HepG2 (cell line): ENCODE measurements around the gene CTNNA3. TPM values are rescaled to one million over a fixed set of nuclear protein-coding genes. Genes with fewer than 3 reads are reported as not detected.
A peak's percentile ranks its signal among the peaks of the same experiment; 100 is the strongest.

Source experiments
- ATAC-seq: fragments of 200-7000 bp; cut with Tn5 transposase; 3 replicates; pipeline ENCODE4 v1.9.1; 2020; ENCODE audit warnings: mild to moderate bottlenecking, moderate library complexity
- BruUV-seq: library from RNA; stranded (reverse); fragments of 400-500 nt; replicated peaks from 2 replicates; lab custom pipeline; 2021; lab: Mats Ljungman, UMichigan
- CTCF ChIA-PET: fragments of 300-600 bp; formaldehyde crosslinking; extraction: SDS; loops from one replicate; lab custom pipeline; 2021; ENCODE audit warnings: low total read pairs, inconsistent platforms, low intra/inter-chr PET ratio; lab: Yijun Ruan, JAX
- POLR2A ChIA-PET: fragments of 350-600 bp; sonication (Branson Sonifier 250); formaldehyde crosslinking; loops from one replicate; lab custom pipeline; 2020; ENCODE audit warnings: antibody characterized with exemption, inconsistent platforms; lab: Yijun Ruan, JAX
- DNase-seq: peaks from one replicate; pipeline ENCODE4 v3.0.0-alpha.2; 2015; ENCODE audit warnings: low spot score
- FAIRE-seq: peaks from 3 replicates; lab custom pipeline; 2011; peaks lifted over from hg19 to GRCh38; lab: Jason Lieb, UNC
- H2AFZ ChIP-seq: one replicate; pipeline ENCODE4 v1.6.1; 2011; ENCODE audit warnings: low read length, inconsistent platforms
- H3K27ac ChIP-seq: fragments of 300-600 bp; 3 replicates; pipeline ENCODE4 v1.8.0; 2011; ENCODE audit warnings: mixed run types, mild to moderate bottlenecking, mixed read lengths, low read length, inconsistent platforms; ENCODE audit not compliant: insufficient read depth; ENCODE audit errors: extremely low read length
- H3K27me3 ChIP-seq, 2 experiments: fragments of 200-600 bp in 1 of 2; 2 replicates in 1 of 2; 3 replicates in 1 of 2; pipeline versions ENCODE4 v1.6.0 to v1.8.0; 2011; ENCODE audit warnings: low read length in 2 of 2, mild to moderate bottlenecking in 2 of 2, moderate library complexity in 2 of 2, inconsistent platforms in 1 of 2; ENCODE audit not compliant: insufficient read depth in 2 of 2, control insufficient read depth in 1 of 2
- H3K36me3 ChIP-seq, 2 experiments: fragments of 200-600 bp in 1 of 2; replicated peaks in 1 of 2; 2 replicates in 1 of 2; 3 replicates in 1 of 2; pipeline versions ENCODE4 v1.5.1 to v1.8.0; 2011; ENCODE audit warnings: low read length in 2 of 2, inconsistent platforms in 1 of 2; ENCODE audit not compliant: insufficient read depth in 2 of 2, control insufficient read depth in 1 of 2
- H3K4me1 ChIP-seq: 2 replicates; pipeline ENCODE4 v1.5.1; 2012; ENCODE audit warnings: low read length, inconsistent platforms; ENCODE audit not compliant: insufficient read depth
- H3K4me2 ChIP-seq: 2 replicates; pipeline ENCODE4 v1.6.0; 2011; ENCODE audit warnings: low read depth, low read length, inconsistent platforms
- H3K4me3 ChIP-seq, 3 experiments: fragments of 200-600 bp in 1 of 3; sonication (generic), shearing (Covaris generic) in 1 of 3; replicated peaks in 1 of 3; 2 replicates each; pipeline ENCODE4 v1.5.1; 2011 to 2016; ENCODE audit warnings: low read length in 3 of 3, inconsistent platforms in 2 of 3, low read depth in 2 of 3, mild to moderate bottlenecking in 2 of 3, control low read depth in 1 of 3, mixed read lengths in 1 of 3; ENCODE audit not compliant: insufficient read depth in 1 of 3
- H3K79me2 ChIP-seq: one replicate; pipeline ENCODE4 v1.6.1; 2011; ENCODE audit warnings: low read length, inconsistent platforms; ENCODE audit not compliant: insufficient read depth
- H3K9ac ChIP-seq: 2 replicates; pipeline ENCODE4 v1.6.0; 2011; ENCODE audit warnings: mild to moderate bottlenecking, low read depth, low read length, inconsistent platforms; ENCODE audit not compliant: insufficient read depth
- H3K9me3 ChIP-seq: 2 replicates; pipeline ENCODE4 v1.5.1; 2012; ENCODE audit warnings: mild to moderate bottlenecking, low read length
- H4K20me1 ChIP-seq: 2 replicates; pipeline ENCODE4 v1.6.0; 2011; ENCODE audit warnings: inconsistent platforms, mild to moderate bottlenecking, low read length, moderate library complexity; ENCODE audit not compliant: insufficient read depth
- CBFB ChIP-seq: sonication (generic); formaldehyde crosslinking; IDR thresholded peaks from 2 replicates; pipeline ENCODE4 v1.4.0; 2020; ENCODE audit warnings: missing genetic modification reagents
- CREB1 ChIP-seq, 2 experiments: fragments of 450-650 bp in 1 of 2; IDR thresholded peaks; 2 replicates each; pipeline ENCODE4 v1.6.1; 2016 to 2017; ENCODE audit warnings: control low read depth in 1 of 2, mild to moderate bottlenecking in 1 of 2, missing compliant biosample characterization in 1 of 2, missing genetic modification characterization in 1 of 2
- ISX ChIP-seq: sonication (generic); formaldehyde crosslinking; conservative IDR thresholded peaks from 2 replicates; pipeline ENCODE4 v1.5.0; 2020; ENCODE audit warnings: missing genetic modification reagents
- KDM2A ChIP-seq: sonication (generic); formaldehyde crosslinking; IDR thresholded peaks from 2 replicates; pipeline ENCODE4 v1.4.0; 2020; ENCODE audit warnings: low read depth, missing genetic modification reagents, borderline replicate concordance
- KDM6A ChIP-seq: IDR thresholded peaks from 2 replicates; pipeline ENCODE4 v1.6.1; 2016; ENCODE audit warnings: low read depth
- MTA1 ChIP-seq: sonication (generic); formaldehyde crosslinking; IDR thresholded peaks from 2 replicates; pipeline ENCODE4 v1.4.0; 2020; ENCODE audit warnings: missing genetic modification reagents, mild to moderate bottlenecking, borderline replicate concordance
- RARG ChIP-seq: sonication (generic); formaldehyde crosslinking; IDR thresholded peaks from 2 replicates; pipeline ENCODE4 v1.4.0; 2020; ENCODE audit warnings: low read depth, mild to moderate bottlenecking, missing genetic modification reagents
- RBM39 ChIP-seq: fragments of 200-400 bp; formaldehyde crosslinking; IDR thresholded peaks from one replicate; pipeline ENCODE4 v1.6.1; 2018; ENCODE audit warnings: antibody characterized with exemption, mild to moderate bottlenecking, low read depth, low read length; ENCODE audit not compliant: poor library complexity, severe bottlenecking
- TMF1 ChIP-seq: sonication (generic); formaldehyde crosslinking; IDR thresholded peaks from 2 replicates; pipeline ENCODE4 v1.8.1; 2022; ENCODE audit warnings: low read depth, missing genetic modification reagents
- YEATS2 ChIP-seq: sonication (generic); formaldehyde crosslinking; IDR thresholded peaks from 2 replicates; pipeline ENCODE4 v1.4.0; 2020; ENCODE audit warnings: missing genetic modification reagents, borderline replicate concordance
- ZNF556 ChIP-seq: sonication (generic); formaldehyde crosslinking; IDR thresholded peaks from 2 replicates; pipeline ENCODE4 v1.4.0; 2020; ENCODE audit warnings: mild to moderate bottlenecking, missing genetic modification reagents, borderline replicate concordance
- ZNF878 ChIP-seq: sonication (generic); formaldehyde crosslinking; IDR thresholded peaks from 2 replicates; pipeline ENCODE4 v1.8.1; 2023; ENCODE audit warnings: mild to moderate bottlenecking, missing genetic modification reagents, moderate library complexity
- ZSCAN9 ChIP-seq: IDR thresholded peaks from 2 replicates; pipeline ENCODE4 v1.6.1; 2016; ENCODE audit warnings: borderline replicate concordance
- WGBS: methylation state at CpG from one replicate; pipeline ENCODE4 v1.1.6; 2017; ENCODE audit warnings: low lambda C conversion rate; 5-methylcytosine and 5-hydroxymethylcytosine counted together
- in situ Hi-C: cut with HindIII; loops from 2 replicates; pipeline ENCODE4 v1.10.0; 2017; ENCODE audit warnings: low pct_unique_long_range_greater_than_20kb; ENCODE audit not compliant: extremely low pct_ligation_motif_present
- intact Hi-C: fragments of 100-400 bp; cut with micrococcal nuclease; formaldehyde crosslinking; loops from one replicate; pipeline ENCODE4 v1.10.0; 2022; ENCODE audit not compliant: unreplicated experiment
- polyA plus RNA-seq, 8 experiments: library from polyadenylated mRNA; depleted of rRNA in 3 of 8; stranded (reverse) in 7 of 8; unstranded in 1 of 8; fragments of >200 nt; fragmentation: Illumina TruSeq in 4 of 8; extraction: Trizol in 4 of 8; gene quantifications; 2 replicates each; pipeline versions ENCODE4 v1.2.1 to v1.2.3, GENCODE V29; 2011 to 2016; ENCODE audit warnings: low read depth in 4 of 8, missing spikeins in 1 of 8, mixed read lengths in 1 of 8; ENCODE audit not compliant: insufficient read depth in 1 of 8
- total RNA-seq, 5 experiments: library from RNA; depleted of rRNA; stranded (reverse); fragments of >200 nt; fragmentation: Illumina TruSeq; extraction: Trizol; gene quantifications; 2 replicates each; pipeline ENCODE4 v1.2.3, GENCODE V29; 2016; ENCODE audit warnings: low read depth in 1 of 5
- TF ChIP-seq, protein P1 (sequence below): sonication (generic); formaldehyde crosslinking; IDR thresholded peaks from 2 replicates; pipeline ENCODE4 v1.4.0; 2020; ENCODE audit warnings: missing genetic modification reagents
- TF ChIP-seq, protein P2 (sequence below): sonication (generic); formaldehyde crosslinking; IDR thresholded peaks from 2 replicates; pipeline ENCODE4 v1.4.0; 2020; ENCODE audit warnings: low read depth, mild to moderate bottlenecking, missing genetic modification reagents

CTNNA3 gene
- total and polyA plus RNA-seq, 2 of the 13 experiments (the other 11 are each of a cell fraction or from before 2014, with no cell fraction given): not detected

DNA sequence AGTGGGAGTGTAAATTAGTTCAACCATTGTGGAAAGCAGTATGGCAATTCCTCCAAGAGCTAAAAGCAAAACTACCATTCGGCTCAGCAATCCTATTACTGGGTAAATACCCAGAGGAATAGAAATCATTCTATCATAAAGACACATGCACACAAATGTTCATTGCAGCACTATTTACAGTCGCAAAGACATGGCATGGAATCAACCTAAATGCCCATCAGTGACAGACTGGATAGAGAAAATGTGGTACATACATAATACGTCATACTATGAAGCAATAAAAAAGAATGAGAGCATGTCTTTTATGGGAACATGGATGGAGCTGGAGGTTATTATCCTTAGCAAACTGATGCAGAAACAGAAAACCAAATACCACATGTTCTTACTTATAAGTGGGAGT, 1646.7 kb downstream of the CTNNA3 start:
- Histone ChIP-seq H3K4me2 (no peak overlapping the region), H4K20me1 (no peaks in the 10 kb centered on the region), H3K27me3 (no peaks in the 10 kb centered on the region)
- no peak for DNase-seq
- CTCF ChIA-PET: no interaction called here
- no peak for ATAC-seq
- TF ChIP-seq KDM2A (CRISPR knock-in tag) (no peak), ISX (CRISPR knock-in tag) (no peak), CREB1 (IDR thresholded peaks at IDR 0.05) (peak; percentile 62), CREB1 (CRISPR knock-in tag; IDR thresholded peaks at IDR 0.05) (no peak)
- TF ChIP-seq, all 625 proteins: peak for 1
- no peaks in the 10 kb centered on the region for H3K79me2 ChIP-seq
- no peak for FAIRE-seq
- POLR2A ChIA-PET: no interaction called here
- no peaks in the 10 kb centered on the region for H3K4me1 ChIP-seq
- H3K27ac ChIP-seq: no peak overlapping the region
- in situ Hi-C loops: no loop called here
- intact Hi-C loops: no loop called here
- no peak overlapping the region for H3K9ac ChIP-seq
- H3K4me3 ChIP-seq: no peak overlapping the region
- H3K36me3 ChIP-seq: no peaks in the 10 kb centered on the region
- BruUV-seq: no TSS peak
- H3K9me3 ChIP-seq: peaks cover 8% of the 10 kb centered on the region; the same call in 1 of the 2 replicates
- H2AFZ ChIP-seq: no peak overlapping the region
- 2% methylated on average over 3 of the region's 3 CpGs for WGBS

DNA sequence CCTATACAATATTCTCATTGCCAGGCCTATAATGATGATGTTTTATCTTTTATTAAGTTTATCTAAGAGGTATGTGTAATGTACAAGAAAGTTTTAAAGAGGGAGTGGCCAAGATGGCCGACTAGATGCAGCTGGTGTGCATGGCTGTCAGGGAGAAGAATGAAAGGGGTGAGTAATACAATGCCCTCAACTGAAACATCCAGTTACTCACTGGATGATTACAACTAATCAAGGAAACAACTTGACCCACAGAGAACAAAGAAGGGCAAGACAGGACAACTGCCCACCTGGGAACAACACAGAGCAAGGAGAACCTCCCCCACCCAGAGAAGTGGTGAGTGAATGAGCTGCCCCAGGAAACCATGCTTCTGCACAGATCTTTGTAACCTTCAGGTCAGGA, 1650.1 kb downstream of the CTNNA3 start:
- ChIA-PET POLR2A (no interaction called here), CTCF (no interaction called here)
- H3K36me3 ChIP-seq: no peaks in the 10 kb centered on the region
- no peaks in the 10 kb centered on the region for H4K20me1 ChIP-seq
- no peak for ATAC-seq
- intact Hi-C loops: no loop called here
- DNase-seq: no peak
- H3K79me2 ChIP-seq: no peaks in the 10 kb centered on the region
- H3K4me3 ChIP-seq: no peak overlapping the region
- BruUV-seq: no TSS peak
- 4% methylated on average over 1 of the region's 1 CpG for WGBS
- no peak overlapping the region for H3K27ac ChIP-seq
- in situ Hi-C loops: no loop called here
- peaks cover 8% of the 10 kb centered on the region; the same call in 1 of the 2 replicates for H3K9me3 ChIP-seq
- no peak overlapping the region for H2AFZ ChIP-seq
- H3K4me1 ChIP-seq: no peaks in the 10 kb centered on the region
- no peak for FAIRE-seq
- no peak overlapping the region for H3K4me2 ChIP-seq
- no peak overlapping the region for H3K9ac ChIP-seq
- H3K27me3 ChIP-seq: no peaks in the 10 kb centered on the region
- TF ChIP-seq RBM39 (no peak), ZSCAN9 (CRISPR knock-in tag) (no peak), RARG (no peak), ZNF878 (CRISPR knock-in tag) (no peak), CBFB (CRISPR knock-in tag) (no peak), YEATS2 (CRISPR knock-in tag) (no peak), ZNF556 (CRISPR knock-in tag) (no peak), TMF1 (CRISPR knock-in tag) (no peak), KDM6A (CRISPR knock-in tag) (no peak), MTA1 (CRISPR knock-in tag) (no peak)
- TF ChIP-seq, protein P1, sequence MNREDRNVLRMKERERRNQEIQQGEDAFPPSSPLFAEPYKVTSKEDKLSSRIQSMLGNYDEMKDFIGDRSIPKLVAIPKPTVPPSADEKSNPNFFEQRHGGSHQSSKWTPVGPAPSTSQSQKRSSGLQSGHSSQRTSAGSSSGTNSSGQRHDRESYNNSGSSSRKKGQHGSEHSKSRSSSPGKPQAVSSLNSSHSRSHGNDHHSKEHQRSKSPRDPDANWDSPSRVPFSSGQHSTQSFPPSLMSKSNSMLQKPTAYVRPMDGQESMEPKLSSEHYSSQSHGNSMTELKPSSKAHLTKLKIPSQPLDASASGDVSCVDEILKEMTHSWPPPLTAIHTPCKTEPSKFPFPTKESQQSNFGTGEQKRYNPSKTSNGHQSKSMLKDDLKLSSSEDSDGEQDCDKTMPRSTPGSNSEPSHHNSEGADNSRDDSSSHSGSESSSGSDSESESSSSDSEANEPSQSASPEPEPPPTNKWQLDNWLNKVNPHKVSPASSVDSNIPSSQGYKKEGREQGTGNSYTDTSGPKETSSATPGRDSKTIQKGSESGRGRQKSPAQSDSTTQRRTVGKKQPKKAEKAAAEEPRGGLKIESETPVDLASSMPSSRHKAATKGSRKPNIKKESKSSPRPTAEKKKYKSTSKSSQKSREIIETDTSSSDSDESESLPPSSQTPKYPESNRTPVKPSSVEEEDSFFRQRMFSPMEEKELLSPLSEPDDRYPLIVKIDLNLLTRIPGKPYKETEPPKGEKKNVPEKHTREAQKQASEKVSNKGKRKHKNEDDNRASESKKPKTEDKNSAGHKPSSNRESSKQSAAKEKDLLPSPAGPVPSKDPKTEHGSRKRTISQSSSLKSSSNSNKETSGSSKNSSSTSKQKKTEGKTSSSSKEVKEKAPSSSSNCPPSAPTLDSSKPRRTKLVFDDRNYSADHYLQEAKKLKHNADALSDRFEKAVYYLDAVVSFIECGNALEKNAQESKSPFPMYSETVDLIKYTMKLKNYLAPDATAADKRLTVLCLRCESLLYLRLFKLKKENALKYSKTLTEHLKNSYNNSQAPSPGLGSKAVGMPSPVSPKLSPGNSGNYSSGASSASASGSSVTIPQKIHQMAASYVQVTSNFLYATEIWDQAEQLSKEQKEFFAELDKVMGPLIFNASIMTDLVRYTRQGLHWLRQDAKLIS (CRISPR knock-in tag): no peak
- TF ChIP-seq, protein P2, sequence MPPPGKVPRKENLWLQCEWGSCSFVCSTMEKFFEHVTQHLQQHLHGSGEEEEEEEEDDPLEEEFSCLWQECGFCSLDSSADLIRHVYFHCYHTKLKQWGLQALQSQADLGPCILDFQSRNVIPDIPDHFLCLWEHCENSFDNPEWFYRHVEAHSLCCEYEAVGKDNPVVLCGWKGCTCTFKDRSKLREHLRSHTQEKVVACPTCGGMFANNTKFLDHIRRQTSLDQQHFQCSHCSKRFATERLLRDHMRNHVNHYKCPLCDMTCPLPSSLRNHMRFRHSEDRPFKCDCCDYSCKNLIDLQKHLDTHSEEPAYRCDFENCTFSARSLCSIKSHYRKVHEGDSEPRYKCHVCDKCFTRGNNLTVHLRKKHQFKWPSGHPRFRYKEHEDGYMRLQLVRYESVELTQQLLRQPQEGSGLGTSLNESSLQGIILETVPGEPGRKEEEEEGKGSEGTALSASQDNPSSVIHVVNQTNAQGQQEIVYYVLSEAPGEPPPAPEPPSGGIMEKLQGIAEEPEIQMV (CRISPR knock-in tag): no peak
